Stimulated activated CD4-positive, alpha-beta T cell treated with anti-CD3 and anti-CD28 coated beads, TNF-alpha, amount 100 ng/mL, for 48 hours (primary cell): ENCODE results near the gene TSLP.

ENCODE experiments used
- DNase-seq, 3 donors: peaks; one replicate each; pipeline ENCODE4 v3.0.0-alpha.2; 2020; ENCODE audit warnings: low read depth in 3 of 3

The TSLP gene

GRCh38 chr5:111095982-111096381, 24.5 kb downstream of the TSLP start:
- no peak for DNase-seq

DNA sequence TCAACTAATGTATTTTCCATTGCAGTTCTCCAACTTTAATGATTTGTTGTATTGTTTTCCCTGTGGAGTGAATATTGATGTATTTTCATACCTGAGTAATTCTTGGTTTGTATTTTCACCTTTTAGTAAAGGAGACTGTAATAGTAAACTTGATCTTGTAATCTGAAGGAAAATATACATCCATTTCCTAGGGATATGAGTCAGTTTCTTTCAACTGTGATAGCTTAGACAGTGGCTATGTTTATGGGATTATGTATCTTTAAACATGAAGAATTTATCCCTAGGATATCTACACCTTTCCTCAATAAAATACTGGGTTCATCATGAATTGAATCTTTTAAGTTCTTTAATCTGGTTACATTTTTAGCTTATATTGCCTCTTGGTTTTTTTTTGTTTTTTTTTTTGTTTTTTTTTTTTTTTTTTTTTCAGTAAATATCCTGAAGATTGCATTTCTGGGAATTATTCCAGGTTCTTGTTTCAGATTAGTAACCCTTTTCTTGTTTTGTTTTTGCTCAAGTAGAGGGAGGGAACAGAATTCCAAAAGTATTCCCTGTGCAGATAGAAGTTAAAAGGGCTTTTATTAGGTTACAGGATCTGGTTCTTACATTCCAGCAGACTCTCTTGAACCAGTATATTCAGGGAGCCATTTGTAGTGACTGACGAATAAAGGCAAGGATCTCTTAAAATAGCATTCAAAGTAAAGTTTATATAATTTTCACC, 27.7 kb downstream of the TSLP start:
- no peak for DNase-seq

DNA sequence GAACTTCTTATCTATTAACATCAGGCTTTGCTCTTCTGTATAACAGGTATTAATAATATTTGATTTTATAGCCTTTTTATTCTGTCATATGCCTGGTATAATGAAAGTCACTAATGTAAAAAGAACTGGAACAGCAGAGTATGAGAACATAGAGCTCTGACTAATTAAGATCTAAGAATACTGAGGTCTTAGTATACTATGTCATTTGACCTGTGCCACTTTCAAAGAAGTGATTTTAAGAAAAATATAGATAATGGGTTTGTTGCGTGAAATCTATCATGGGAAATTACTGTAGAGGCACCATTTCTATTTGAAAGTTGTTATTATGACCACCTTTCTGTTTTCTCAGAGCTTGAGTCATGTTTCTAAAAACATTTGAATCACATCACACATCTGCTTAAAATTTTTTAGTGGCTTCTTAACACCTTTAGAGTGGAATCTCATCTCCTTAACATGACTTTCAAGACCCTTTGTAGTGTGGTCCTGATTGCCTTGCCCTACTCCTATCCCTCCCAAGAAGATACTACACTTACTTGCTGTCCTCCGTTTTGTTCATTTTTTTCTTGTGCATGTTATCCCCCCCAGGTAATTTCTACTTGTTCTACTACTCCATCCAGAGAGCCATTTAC, 34.9 kb downstream of the TSLP start:
- no peak for DNase-seq

DNA sequence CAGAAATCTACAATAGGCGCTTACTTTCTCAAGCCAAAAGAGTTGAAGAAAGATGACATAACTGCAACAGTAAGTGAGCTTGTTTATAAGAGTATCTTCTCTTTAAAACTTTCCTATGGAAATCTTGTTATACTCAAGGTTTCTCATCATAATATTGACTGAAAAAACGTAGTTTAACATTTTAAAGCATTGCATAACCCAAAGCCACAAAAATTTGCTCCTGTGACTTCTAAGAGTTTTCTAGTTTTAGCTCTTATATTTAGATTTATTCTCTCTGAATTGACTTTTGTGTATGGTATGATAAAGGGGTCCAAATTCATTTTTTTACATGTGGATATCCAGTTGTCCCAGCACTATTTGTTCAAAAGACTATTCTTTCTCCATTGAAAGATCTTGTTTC, 35.9 kb downstream of the TSLP start:
- no peak for DNase-seq

DNA sequence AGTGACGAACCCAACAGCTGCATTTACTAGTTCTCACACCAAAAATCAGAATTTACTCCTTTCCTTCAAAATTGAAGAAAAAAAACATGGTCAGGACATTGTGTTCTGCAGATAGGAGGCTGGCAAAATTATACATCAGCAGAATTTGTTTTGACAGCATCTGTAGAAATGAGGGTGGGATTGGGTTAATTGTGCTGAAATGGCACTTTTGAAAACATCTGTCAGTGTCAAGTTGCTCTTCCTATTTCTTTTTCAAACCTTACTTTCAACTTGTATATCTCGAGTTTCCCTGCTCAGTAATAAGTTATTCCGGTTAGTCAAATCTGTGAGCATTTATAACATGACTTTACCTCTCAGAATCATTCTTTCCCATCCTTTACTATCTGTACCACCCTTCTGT, 40.4 kb downstream of the TSLP start:
- DNase-seq: no peak

DNA sequence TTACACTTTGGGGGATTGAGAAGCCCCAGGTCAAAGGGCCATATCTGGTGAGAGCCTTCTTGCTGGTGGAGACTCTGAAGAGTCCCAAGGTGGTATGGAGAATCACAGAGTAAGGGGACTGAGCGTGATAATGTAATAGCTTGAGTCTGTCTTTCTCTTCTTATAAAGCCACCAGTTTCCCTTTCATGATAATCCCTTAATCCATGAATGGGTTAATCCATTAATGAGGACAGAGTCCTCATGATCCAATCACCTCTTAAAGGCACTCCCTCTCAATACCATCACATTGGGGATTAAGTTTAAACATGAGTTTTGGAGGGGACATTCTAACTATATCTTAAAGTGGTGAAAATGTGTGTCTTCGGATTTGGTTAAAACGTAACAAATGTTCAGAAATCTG, 42.2 kb downstream of the TSLP start:
- no peak for DNase-seq

DNA sequence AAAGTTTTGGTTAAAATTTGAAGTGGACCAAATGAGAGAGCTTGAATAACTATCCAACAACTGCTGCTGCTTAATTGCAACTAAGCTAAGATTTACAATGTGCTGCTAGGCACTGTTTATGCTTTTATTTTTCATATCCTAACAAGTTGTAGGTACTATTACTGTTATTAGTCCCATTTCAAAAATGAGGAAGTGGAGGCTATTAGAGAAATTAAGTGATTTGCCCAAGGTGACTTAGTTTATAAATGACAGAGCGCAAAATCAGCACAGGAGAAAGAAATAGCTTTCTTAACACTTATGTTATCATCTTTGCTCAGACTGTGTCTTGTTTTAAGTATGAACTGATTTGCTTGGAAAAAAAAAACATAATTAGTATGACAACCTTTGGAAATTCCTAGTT, 43.7 kb downstream of the TSLP start:
- no peak for DNase-seq

- DNase-seq: no peak
Observed at GRCh38 chr5:111116550-111116949, 45.0 kb downstream of the TSLP start.

- no peak for DNase-seq
Observed at GRCh38 chr5:111117136-111117535, 45.6 kb downstream of the TSLP start.

DNA sequence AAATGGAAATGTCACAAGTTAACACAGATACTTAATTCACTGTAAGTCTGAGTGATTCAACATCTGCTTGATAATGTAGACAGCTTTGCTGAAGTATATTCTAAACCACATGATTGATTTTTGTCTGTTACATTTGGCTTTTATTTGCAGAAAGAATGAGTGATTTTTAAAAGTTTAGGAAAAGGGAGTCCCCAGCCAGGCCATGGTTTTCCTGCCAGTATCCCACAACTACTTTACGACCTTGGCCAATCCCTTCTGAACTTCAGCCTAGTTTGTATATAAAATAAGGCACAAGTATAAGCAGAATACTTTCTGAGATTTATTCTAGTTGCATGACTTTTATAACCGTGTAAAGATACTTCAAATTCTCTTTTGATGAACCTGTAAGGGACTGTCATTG, 47.7 kb downstream of the TSLP start:
- DNase-seq: no peak

- no peak for DNase-seq
Observed at GRCh38 chr5:111119856-111120255, 48.3 kb downstream of the TSLP start.

DNA sequence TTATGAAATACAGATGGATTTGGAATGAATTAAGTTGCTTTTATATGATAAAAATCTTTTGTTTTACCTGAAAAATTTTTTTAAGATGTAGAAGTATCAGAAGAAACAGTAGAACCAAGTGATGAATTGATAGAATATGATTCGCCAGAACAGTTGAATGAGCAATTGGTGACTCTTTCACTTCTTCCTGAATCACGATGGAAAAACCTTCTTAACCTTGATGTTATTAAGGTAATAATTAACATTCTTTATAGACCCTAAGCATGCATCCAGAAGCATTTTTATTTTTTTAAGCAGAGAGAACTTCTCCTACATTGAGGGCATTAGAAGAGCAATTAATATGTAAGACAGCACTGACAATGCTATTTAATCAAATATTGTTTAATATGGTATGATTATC, 49.4 kb downstream of the TSLP start:
- no peak for DNase-seq

- DNase-seq: no peak
Observed at GRCh38 chr5:111121926-111122325, 50.4 kb downstream of the TSLP start.

DNA sequence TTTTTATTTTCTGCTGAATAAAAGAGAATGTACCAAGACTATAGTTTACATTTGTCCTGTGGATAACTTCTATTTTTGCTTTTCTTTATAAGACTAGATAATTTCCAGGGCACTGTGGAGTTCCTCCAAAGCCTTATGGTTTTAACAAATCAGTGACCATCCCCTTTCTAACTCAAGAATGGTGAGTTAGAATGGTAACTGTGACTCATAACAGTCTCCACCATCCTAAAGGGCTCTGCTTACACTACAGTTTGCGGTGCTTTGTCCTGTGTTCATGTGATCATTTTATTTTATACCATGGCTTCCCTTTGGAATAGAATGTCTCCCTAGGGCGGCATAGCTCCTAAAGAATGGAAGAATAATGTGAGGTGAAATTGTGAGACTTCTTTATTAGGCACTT, 50.9 kb downstream of the TSLP start:
- DNase-seq: no peak

GRCh38 chr5:111124793-111125192, 53.3 kb downstream of the TSLP start:
- DNase-seq: no peak

- no peak for DNase-seq
Observed at GRCh38 chr5:111126896-111127295, 55.4 kb downstream of the TSLP start.
